ENCODE results near the gene TEX22.

DNA sequence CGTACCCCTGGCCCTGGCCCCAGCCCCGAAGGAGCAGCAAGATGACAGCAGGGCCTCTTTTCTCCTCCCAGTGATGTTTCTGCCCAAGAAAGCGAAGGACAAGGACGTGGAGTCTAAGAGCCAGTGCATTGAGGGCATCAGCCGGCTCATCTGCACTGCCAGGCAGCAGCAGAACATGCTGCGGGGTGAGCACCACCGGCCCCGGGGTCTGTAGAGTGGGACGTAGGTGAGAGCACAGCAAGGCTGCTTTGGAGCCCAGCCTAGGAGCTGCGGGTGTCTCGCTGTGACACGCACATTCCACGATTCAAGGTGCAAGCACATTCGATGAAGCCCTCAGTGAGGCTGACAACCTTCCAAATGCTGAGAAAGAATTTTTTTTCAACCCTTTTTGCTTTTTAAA lies 5.2 kb upstream of the TEX22 start:
- TF ChIP-seq POLR2A (IDR thresholded peaks at IDR 0.05; ENCODE audit: low read depth, low read length) (no peak), POLR2AphosphoS5 (IDR thresholded peaks at IDR 0.05; ENCODE audit: low read depth, low read length) (no peak), TAF1 (IDR thresholded peaks at IDR 0.05; ENCODE audit: low read depth, low read length) (no peak), SPI1 (IDR thresholded peaks at IDR 0.05; ENCODE audit: low read depth, low read length) (no peak)

Data from GM12891 (cell line).